ENCODE measurements around the gene STAMBPL1. TPM values are rescaled to one million over a fixed set of nuclear protein-coding genes. Genes with fewer than 3 reads are reported as not detected.

Gene STAMBPL1
- total RNA-seq, 1 experiment from 2014 or later: 25.2 TPM

DNA sequence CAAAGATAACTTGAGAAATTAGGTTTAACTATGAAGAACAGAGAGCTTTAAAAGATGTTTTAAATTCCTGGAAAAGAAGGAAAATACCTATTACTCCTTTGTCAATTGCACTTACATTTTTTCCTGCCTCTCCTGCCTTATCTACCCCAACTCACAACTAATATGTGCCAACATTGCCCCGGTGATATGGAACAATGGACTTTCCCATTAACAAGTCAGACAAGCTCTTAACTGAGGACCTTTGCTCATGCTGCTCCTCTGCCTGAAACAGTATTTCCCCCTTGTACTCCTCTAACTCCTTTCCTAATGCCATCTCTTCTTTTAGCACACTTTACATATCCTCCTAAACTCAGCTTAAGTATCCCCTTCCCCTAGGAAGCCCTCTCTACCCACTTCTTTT lies 77.3 kb downstream of the STAMBPL1 start:
- no peak for DNase-seq (ENCODE audit: low read depth, low spot score)
- no TSS peak for BruUV-seq (replicated peaks)
- TF ChIP-seq SIN3A (IDR thresholded peaks at IDR 0.05; ENCODE audit: borderline replicate concordance, insufficient read depth, low read depth, low read length): no peak
- no peak for TF ChIP-seq POLR2AphosphoS5 (IDR thresholded peaks at IDR 0.05; ENCODE audit: low read depth, low read length)
- TF ChIP-seq, protein P1, sequence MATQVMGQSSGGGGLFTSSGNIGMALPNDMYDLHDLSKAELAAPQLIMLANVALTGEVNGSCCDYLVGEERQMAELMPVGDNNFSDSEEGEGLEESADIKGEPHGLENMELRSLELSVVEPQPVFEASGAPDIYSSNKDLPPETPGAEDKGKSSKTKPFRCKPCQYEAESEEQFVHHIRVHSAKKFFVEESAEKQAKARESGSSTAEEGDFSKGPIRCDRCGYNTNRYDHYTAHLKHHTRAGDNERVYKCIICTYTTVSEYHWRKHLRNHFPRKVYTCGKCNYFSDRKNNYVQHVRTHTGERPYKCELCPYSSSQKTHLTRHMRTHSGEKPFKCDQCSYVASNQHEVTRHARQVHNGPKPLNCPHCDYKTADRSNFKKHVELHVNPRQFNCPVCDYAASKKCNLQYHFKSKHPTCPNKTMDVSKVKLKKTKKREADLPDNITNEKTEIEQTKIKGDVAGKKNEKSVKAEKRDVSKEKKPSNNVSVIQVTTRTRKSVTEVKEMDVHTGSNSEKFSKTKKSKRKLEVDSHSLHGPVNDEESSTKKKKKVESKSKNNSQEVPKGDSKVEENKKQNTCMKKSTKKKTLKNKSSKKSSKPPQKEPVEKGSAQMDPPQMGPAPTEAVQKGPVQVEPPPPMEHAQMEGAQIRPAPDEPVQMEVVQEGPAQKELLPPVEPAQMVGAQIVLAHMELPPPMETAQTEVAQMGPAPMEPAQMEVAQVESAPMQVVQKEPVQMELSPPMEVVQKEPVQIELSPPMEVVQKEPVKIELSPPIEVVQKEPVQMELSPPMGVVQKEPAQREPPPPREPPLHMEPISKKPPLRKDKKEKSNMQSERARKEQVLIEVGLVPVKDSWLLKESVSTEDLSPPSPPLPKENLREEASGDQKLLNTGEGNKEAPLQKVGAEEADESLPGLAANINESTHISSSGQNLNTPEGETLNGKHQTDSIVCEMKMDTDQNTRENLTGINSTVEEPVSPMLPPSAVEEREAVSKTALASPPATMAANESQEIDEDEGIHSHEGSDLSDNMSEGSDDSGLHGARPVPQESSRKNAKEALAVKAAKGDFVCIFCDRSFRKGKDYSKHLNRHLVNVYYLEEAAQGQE (IDR thresholded peaks at IDR 0.05; ENCODE audit: insufficient read depth in 1 of 2, low read depth in 2 of 2, low read length in 1 of 2): no peak
- TF ChIP-seq, protein P2, sequence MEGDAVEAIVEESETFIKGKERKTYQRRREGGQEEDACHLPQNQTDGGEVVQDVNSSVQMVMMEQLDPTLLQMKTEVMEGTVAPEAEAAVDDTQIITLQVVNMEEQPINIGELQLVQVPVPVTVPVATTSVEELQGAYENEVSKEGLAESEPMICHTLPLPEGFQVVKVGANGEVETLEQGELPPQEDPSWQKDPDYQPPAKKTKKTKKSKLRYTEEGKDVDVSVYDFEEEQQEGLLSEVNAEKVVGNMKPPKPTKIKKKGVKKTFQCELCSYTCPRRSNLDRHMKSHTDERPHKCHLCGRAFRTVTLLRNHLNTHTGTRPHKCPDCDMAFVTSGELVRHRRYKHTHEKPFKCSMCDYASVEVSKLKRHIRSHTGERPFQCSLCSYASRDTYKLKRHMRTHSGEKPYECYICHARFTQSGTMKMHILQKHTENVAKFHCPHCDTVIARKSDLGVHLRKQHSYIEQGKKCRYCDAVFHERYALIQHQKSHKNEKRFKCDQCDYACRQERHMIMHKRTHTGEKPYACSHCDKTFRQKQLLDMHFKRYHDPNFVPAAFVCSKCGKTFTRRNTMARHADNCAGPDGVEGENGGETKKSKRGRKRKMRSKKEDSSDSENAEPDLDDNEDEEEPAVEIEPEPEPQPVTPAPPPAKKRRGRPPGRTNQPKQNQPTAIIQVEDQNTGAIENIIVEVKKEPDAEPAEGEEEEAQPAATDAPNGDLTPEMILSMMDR (IDR thresholded peaks at IDR 0.05): no peak
- TF ChIP-seq TCF7L2 (IDR thresholded peaks at IDR 0.05; ENCODE audit: low read depth, low read length): no peak
- ChIA-PET CTCF (no interaction called here), POLR2A (no interaction called here)
- no peak for ATAC-seq
- H3K9me3 ChIP-seq (ENCODE audit: control insufficient read depth, insufficient read depth, low read depth, low read length): no peaks in the 10 kb centered on the region
- H3K4me1 ChIP-seq (ENCODE audit: control insufficient read depth, insufficient read depth, low read length): no peaks in the 10 kb centered on the region
- no peak overlapping the region for H3K4me3 ChIP-seq (ENCODE audit: low read depth in 2 of 2, low read length in 2 of 2)
- H3K36me3 ChIP-seq (ENCODE audit: control insufficient read depth, insufficient read depth, low read length): no peaks in the 10 kb centered on the region
- in situ Hi-C loops (cut with HindIII; ENCODE audit: low pct_unique_long_range_greater_than_20kb, low sequenced_read_pairs) (no loop called here), intact Hi-C loops (cut with micrococcal nuclease; ENCODE audit: unreplicated experiment) (no loop called here)
- H3K27me3 ChIP-seq (ENCODE audit: control insufficient read depth, insufficient read depth, low read length): no peaks in the 10 kb centered on the region
- no peak overlapping the region for H3K27ac ChIP-seq (ENCODE audit: low read length)

DNA sequence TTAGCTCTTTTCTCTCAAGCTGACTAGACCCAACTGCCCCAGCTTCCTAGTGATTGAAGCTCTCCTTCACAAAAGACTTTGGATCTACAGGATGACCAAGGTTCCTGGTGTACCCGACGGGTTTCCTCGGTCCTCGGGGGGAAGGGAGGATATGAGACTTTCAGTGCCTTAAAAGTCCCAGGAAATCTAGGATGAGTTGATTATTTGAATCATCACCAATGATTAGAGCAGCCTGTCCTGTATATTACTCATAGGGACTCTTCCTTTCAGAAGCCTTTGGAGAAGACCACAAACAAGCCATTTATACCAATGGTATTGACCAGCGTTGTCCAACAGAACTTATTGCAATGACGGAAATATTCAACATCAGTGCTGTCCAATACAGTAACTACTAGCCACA lies 78.7 kb downstream of the STAMBPL1 start:
- CTCF ChIA-PET: no interaction called here
- Histone ChIP-seq H3K4me1 (ENCODE audit: control insufficient read depth, insufficient read depth, low read length) (no peaks in the 10 kb centered on the region), H3K27me3 (ENCODE audit: control insufficient read depth, insufficient read depth, low read length) (no peaks in the 10 kb centered on the region), H3K4me3 (ENCODE audit: low read depth in 2 of 2, low read length in 2 of 2) (no peak overlapping the region), H3K36me3 (ENCODE audit: control insufficient read depth, insufficient read depth, low read length) (no peaks in the 10 kb centered on the region), H3K27ac (ENCODE audit: low read length) (no peak overlapping the region), H3K9me3 (ENCODE audit: control insufficient read depth, insufficient read depth, low read depth, low read length) (no peaks in the 10 kb centered on the region)
- no peak for ATAC-seq
- TF ChIP-seq SIN3A (IDR thresholded peaks at IDR 0.05; ENCODE audit: borderline replicate concordance, insufficient read depth, low read depth, low read length): no peak
- TF ChIP-seq, protein P1 (IDR thresholded peaks at IDR 0.05; ENCODE audit: insufficient read depth in 1 of 2, low read depth in 2 of 2, low read length in 1 of 2): no peak
- in situ Hi-C loops (cut with HindIII; ENCODE audit: low pct_unique_long_range_greater_than_20kb, low sequenced_read_pairs) (no loop called here), intact Hi-C loops (cut with micrococcal nuclease; ENCODE audit: unreplicated experiment) (no loop called here)
- no TSS peak for BruUV-seq (replicated peaks)
- no peak for DNase-seq (ENCODE audit: low read depth, low spot score)
- POLR2A ChIA-PET: no interaction called here
